Vagina (tissue), 2 donors: ENCODE data around the gene CHCHD6. TPM values are rescaled to one million over a fixed set of nuclear protein-coding genes. Genes with fewer than 3 reads are reported as not detected.

Experiments
- DNase-seq, 2 donors: peaks; one replicate each; pipeline ENCODE4 v3.0.0-alpha.2; 2017; ENCODE audit errors: extremely low spot score in 2 of 2
- H3K27ac ChIP-seq: fragments of 200-600 bp; sonication (generic); one replicate; pipeline ENCODE4 v1.5.1; 2019
- H3K27me3 ChIP-seq: fragments of 200-600 bp; sonication (generic); one replicate; pipeline ENCODE4 v1.5.1; 2019
- H3K36me3 ChIP-seq, 2 donors: fragments of 200-600 bp; sonication (generic); one replicate each; pipeline ENCODE4 v1.5.1; 2017 to 2019
- H3K4me1 ChIP-seq: fragments of 200-600 bp; sonication (generic); one replicate; pipeline ENCODE4 v1.5.1; 2019
- H3K4me3 ChIP-seq, 2 donors: fragments of 200-600 bp; sonication (generic); 1 replicate in 1 of 2; 2 replicates in 1 of 2; pipeline ENCODE4 v1.5.1; 2016 to 2019
- H3K9me3 ChIP-seq: fragments of 200-600 bp; sonication (generic); one replicate; pipeline ENCODE4 v1.5.1; 2019
- POLR2A ChIP-seq, 2 donors: fragments of 450-650 bp; IDR thresholded peaks; one replicate each; pipeline ENCODE4 v1.6.1; 2017; ENCODE audit warnings: antibody characterized with exemption in 2 of 2, mild to moderate bottlenecking in 2 of 2, moderate library complexity in 2 of 2
- POLR2AphosphoS5 ChIP-seq, 2 donors: sonication (generic); formaldehyde crosslinking; IDR thresholded peaks; one replicate each; pipeline ENCODE4 v1.9.0; 2017; ENCODE audit warnings: antibody characterized with exemption in 2 of 2, mild to moderate bottlenecking in 2 of 2, low read depth in 1 of 2; ENCODE audit not compliant: insufficient read depth in 1 of 2
- intact Hi-C: fragments of 100-400 bp; cut with DNase I; formaldehyde crosslinking; loops from one replicate; pipeline ENCODE4 v1.15.1; 2023
- total RNA-seq: library from RNA; depleted of rRNA; stranded (reverse); fragments of >200 nt; gene quantifications from one replicate; pipeline ENCODE4 v1.2.3, GENCODE V29; 2016
- TF ChIP-seq, protein P1 (sequence below), 3 experiments: fragments of 450-650 bp in 2 of 3; fragments of 200-600 bp in 1 of 3; sonication (generic) in 1 of 3; IDR thresholded peaks; one replicate each; pipeline ENCODE4 v1.5.1; 2017 to 2019; ENCODE audit warnings: antibody characterized with exemption in 3 of 3, mild to moderate bottlenecking in 2 of 3, moderate library complexity in 2 of 3

The CHCHD6 gene
- total RNA-seq, 1 donor from 2014 or later = 12.8 TPM

DNA sequence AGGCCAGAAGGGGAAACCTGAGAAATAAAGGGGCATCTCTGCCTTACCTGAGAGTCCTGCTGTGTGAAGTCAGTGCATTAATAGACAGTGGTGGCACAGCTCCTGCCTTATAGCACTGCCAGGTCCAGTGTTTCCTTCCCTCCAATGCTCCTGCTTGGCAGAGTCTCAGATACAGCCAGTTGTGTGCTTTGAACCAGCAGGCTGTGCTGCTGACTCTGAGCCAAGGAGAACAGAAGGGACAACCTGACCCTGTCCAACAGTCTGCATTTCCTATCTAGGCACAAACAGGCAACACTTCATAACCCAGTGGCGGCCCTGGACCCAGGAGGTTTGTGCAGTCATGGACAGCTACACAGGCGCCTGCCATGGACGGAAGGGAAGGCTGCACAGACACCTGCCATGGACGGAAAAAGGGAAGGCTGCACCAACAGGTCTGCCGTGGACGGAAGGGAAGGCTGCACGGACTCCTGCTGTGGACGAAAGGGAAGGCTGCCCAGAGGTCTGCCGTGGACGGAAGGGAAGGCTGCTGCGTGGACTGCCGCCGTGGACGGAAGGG lies 245.0 kb downstream of the CHCHD6 start:
- intact Hi-C loops = no loop called here
- H3K4me3 ChIP-seq = no peak overlapping the region
- H3K27ac ChIP-seq = no peak overlapping the region
- no peaks in the 10 kb centered on the region for H3K4me1 ChIP-seq
- no peaks in the 10 kb centered on the region for H3K27me3 ChIP-seq
- no peaks in the 10 kb centered on the region for H3K36me3 ChIP-seq
- no peaks in the 10 kb centered on the region for H3K9me3 ChIP-seq
- TF ChIP-seq POLR2A (IDR thresholded peaks at IDR 0.05) (no peak), POLR2AphosphoS5 (IDR thresholded peaks at IDR 0.05; ENCODE audit: insufficient read depth in 1 of 2, low read depth in 1 of 2) (no peak)
- TF ChIP-seq, protein P1, sequence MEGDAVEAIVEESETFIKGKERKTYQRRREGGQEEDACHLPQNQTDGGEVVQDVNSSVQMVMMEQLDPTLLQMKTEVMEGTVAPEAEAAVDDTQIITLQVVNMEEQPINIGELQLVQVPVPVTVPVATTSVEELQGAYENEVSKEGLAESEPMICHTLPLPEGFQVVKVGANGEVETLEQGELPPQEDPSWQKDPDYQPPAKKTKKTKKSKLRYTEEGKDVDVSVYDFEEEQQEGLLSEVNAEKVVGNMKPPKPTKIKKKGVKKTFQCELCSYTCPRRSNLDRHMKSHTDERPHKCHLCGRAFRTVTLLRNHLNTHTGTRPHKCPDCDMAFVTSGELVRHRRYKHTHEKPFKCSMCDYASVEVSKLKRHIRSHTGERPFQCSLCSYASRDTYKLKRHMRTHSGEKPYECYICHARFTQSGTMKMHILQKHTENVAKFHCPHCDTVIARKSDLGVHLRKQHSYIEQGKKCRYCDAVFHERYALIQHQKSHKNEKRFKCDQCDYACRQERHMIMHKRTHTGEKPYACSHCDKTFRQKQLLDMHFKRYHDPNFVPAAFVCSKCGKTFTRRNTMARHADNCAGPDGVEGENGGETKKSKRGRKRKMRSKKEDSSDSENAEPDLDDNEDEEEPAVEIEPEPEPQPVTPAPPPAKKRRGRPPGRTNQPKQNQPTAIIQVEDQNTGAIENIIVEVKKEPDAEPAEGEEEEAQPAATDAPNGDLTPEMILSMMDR (IDR thresholded peaks at IDR 0.05) = no peak
- DNase-seq = no peak

DNA sequence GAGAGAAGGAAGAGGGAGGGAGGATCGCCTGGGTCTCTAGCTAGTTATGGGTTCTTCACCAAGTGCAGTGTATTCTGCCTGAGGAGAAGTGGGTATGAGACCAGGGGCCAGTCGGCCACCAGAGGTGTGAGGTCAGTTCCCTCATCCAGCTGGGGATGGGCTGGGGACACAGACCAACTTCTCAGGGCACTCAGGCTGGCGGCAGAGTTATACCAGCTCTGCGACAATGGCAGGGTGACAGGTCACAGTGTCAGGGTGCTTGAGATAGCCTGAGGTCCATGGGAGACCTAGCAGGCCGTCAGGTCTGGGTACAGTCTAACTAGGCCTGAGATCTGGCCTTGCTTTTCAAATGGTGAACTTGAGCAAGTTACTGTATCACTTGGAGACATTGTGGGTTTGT lies 247.5 kb downstream of the CHCHD6 start:
- DNase-seq = no peak
- intact Hi-C loops = no loop called here
- Histone ChIP-seq H3K27me3 (no peaks in the 10 kb centered on the region), H3K4me1 (peaks cover 6% of the 10 kb centered on the region), H3K36me3 (no peaks in the 10 kb centered on the region), H3K4me3 (no peak overlapping the region), H3K9me3 (no peaks in the 10 kb centered on the region), H3K27ac (no peak overlapping the region)
- TF ChIP-seq POLR2A (IDR thresholded peaks at IDR 0.05) = no peak
- TF ChIP-seq POLR2AphosphoS5 (IDR thresholded peaks at IDR 0.05; ENCODE audit: insufficient read depth in 1 of 2, low read depth in 1 of 2) = no peak
- TF ChIP-seq, protein P1 (IDR thresholded peaks at IDR 0.05) = no peak

DNA sequence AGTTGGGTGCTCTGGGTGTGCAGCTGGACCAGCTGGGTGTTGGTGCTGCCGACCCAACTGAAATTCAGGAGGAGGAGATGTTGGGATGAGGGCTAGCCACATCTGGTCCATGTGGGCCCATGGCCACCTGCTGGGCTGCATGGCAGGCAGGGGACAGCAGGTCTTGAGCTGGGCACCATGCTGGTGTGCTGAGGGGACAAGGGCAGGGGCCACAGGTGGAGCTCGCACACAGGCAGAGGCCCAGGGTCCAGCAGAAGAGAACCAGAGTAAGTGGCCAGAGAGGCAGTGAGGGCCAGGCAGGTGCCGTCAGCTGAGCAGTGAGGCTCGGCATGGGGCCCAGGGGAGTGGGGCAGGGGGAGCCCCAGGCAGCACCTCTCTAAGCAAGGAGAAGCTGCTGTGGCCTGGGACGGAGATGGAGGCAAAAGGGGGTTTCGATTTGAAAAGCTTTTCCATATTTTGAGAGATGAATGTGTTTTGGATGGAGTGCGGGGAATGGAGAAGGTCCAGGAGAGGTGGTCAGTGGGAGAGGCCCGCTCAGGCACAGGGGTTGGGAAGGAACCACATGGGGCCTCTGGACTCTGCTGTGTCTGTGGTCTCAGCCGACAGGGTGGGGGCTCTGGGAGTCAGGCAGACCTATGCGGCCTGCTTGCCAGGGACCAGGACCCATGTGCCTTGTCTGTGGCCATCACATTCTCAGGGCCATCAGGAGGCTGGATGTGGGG lies 248.4 kb downstream of the CHCHD6 start:
- Histone ChIP-seq H3K9me3 (no peaks in the 10 kb centered on the region), H3K27ac (no peak overlapping the region), H3K4me1 (peaks cover 12% of the 10 kb centered on the region), H3K4me3 (no peak overlapping the region), H3K27me3 (no peaks in the 10 kb centered on the region), H3K36me3 (no peaks in the 10 kb centered on the region)
- DNase-seq = no peak
- TF ChIP-seq, protein P1 (IDR thresholded peaks at IDR 0.05) = no peak
- TF ChIP-seq POLR2A (IDR thresholded peaks at IDR 0.05) (no peak), POLR2AphosphoS5 (IDR thresholded peaks at IDR 0.05; ENCODE audit: insufficient read depth in 1 of 2, low read depth in 1 of 2) (no peak)
- intact Hi-C loops = no loop called here

DNA sequence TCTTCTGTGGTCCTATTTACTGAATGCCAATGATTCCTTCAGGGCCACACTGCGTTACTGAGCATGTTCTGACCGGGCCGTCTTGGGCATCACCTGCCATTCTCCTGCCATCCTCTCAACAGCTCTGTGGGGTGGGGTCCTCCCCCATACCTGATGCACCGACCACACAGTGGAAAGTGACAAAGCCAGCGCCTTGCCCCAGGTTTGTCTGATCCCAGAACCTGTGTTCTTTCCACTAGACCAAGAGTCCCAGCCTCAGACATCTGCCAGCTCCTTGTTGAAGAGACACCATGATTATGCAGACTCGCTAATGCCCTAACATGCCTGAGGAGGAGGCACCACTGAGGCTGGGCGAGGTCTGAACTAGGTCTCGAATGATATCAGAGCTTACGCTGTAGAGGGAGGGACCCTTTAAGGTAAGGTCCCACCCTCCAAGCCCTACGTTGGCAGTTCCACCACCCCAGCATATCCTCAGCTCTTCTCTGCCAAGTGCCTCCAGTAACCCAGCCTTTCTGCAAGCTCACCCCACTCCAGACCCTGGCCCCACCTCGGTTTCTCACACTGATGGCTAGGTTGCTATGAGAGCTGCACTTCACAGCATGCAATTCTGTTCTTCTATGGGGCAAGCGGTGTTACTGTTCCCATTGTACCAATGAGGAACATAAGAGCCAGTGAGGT lies 249.1 kb downstream of the CHCHD6 start:
- intact Hi-C loops = no loop called here
- no peaks in the 10 kb centered on the region for H3K36me3 ChIP-seq
- no peak for TF ChIP-seq POLR2A (IDR thresholded peaks at IDR 0.05)
- no peak for TF ChIP-seq POLR2AphosphoS5 (IDR thresholded peaks at IDR 0.05; ENCODE audit: insufficient read depth in 1 of 2, low read depth in 1 of 2)
- TF ChIP-seq, protein P1 (IDR thresholded peaks at IDR 0.05) = no peak
- DNase-seq = no peak
- peaks cover 18% of the 10 kb centered on the region for H3K4me1 ChIP-seq
- H3K4me3 ChIP-seq = no peak overlapping the region
- H3K9me3 ChIP-seq = no peaks in the 10 kb centered on the region
- no peaks in the 10 kb centered on the region for H3K27me3 ChIP-seq
- no peak overlapping the region for H3K27ac ChIP-seq
